Measurements from ENCODE around the gene MAGEB10. TPM values are rescaled to one million over a fixed set of nuclear protein-coding genes. Genes with fewer than 3 reads are reported as not detected.
A peak's percentile ranks its signal among the peaks of the same experiment; 100 is the strongest.

The MAGEB10 gene
- total RNA-seq, 1 donor from 2014 or later: not detected

GRCh38 chrX:27823812-27824211, 16.0 kb downstream of the MAGEB10 start:
- Histone ChIP-seq H3K4me3 (ENCODE audit: insufficient read depth, low read depth, low read length) (no peak overlapping the region), H3K27ac (ENCODE audit: low read depth, low read length) (no peak overlapping the region), H2AFZ (ENCODE audit: low read depth, low read length) (no peak overlapping the region), H3K4me1 (ENCODE audit: insufficient read depth, low read length) (no peaks in the 10 kb centered on the region), H3K4me2 (ENCODE audit: low read length) (no peak overlapping the region), H4K20me1 (ENCODE audit: insufficient read depth, low read length) (no peaks in the 10 kb centered on the region), H3K79me2 (ENCODE audit: insufficient read depth, low read length) (no peaks in the 10 kb centered on the region), H3K27me3 (ENCODE audit: insufficient read depth, low read length) (no peaks in the 10 kb centered on the region), H3K9me3 (ENCODE audit: insufficient read depth, low read depth, low read length) (no peaks in the 10 kb centered on the region), H3K9ac (ENCODE audit: low read length) (no peak overlapping the region), H3K36me3 (ENCODE audit: insufficient read depth, low read length) (no peaks in the 10 kb centered on the region)
- Mint-ChIP-seq H3K4me1 (ENCODE audit: low read depth, unreplicated experiment) (no peaks in the 10 kb centered on the region), H3K27me3 (ENCODE audit: low read depth, unreplicated experiment) (peaks cover 2% of the 10 kb centered on the region), H3K36me3 (ENCODE audit: low read depth, unreplicated experiment) (no peaks in the 10 kb centered on the region), H3K27ac (ENCODE audit: unreplicated experiment) (no peak overlapping the region), H3K4me3 (ENCODE audit: unreplicated experiment) (no peak overlapping the region), H3K9me3 (ENCODE audit: unreplicated experiment) (no peaks in the 10 kb centered on the region)
- TF ChIP-seq EZH2 (IDR thresholded peaks at IDR 0.05; ENCODE audit: insufficient read depth, low read length) (no peak), CTCF (IDR thresholded peaks at IDR 0.05; ENCODE audit: insufficient read depth, low read depth, low read length) (no peak)
- FAIRE-seq (peak; percentile 94), DNase-seq (ENCODE audit: low read depth) (no peak)

- Mint-ChIP-seq H3K4me1 (ENCODE audit: low read depth, unreplicated experiment) (peaks cover 7% of the 10 kb centered on the region), H3K27me3 (ENCODE audit: low read depth, unreplicated experiment) (no peaks in the 10 kb centered on the region), H3K9me3 (ENCODE audit: unreplicated experiment) (no peaks in the 10 kb centered on the region)
These were observed 30.4 kb downstream of the MAGEB10 start for GRCh38 chrX:27838185-27838584.

More at GRCh38 chrX:27838185-27838584, 30.4 kb downstream of the MAGEB10 start:
- no peaks in the 10 kb centered on the region for H3K4me1 ChIP-seq (ENCODE audit: insufficient read depth, low read length)
- Mint-ChIP-seq H3K36me3 (ENCODE audit: low read depth, unreplicated experiment) (no peaks in the 10 kb centered on the region), H3K4me3 (ENCODE audit: unreplicated experiment) (no peak overlapping the region), H3K27ac (ENCODE audit: unreplicated experiment) (no peak overlapping the region)
- H3K9me3 ChIP-seq (ENCODE audit: insufficient read depth, low read depth, low read length): no peaks in the 10 kb centered on the region
- H3K36me3 ChIP-seq (ENCODE audit: insufficient read depth, low read length): no peaks in the 10 kb centered on the region
- DNase-seq (ENCODE audit: low read depth) (no peak), FAIRE-seq (no peak)
- no peak for TF ChIP-seq EZH2 (IDR thresholded peaks at IDR 0.05; ENCODE audit: insufficient read depth, low read length)
- no peak for TF ChIP-seq CTCF (IDR thresholded peaks at IDR 0.05; ENCODE audit: insufficient read depth, low read depth, low read length)
- H3K79me2 ChIP-seq (ENCODE audit: insufficient read depth, low read length): no peaks in the 10 kb centered on the region
- no peaks in the 10 kb centered on the region for H3K27me3 ChIP-seq (ENCODE audit: insufficient read depth, low read length)
- no peak overlapping the region for H3K27ac ChIP-seq (ENCODE audit: low read depth, low read length)
- H3K4me3 ChIP-seq (ENCODE audit: insufficient read depth, low read depth, low read length): no peak overlapping the region
- no peak overlapping the region for H3K4me2 ChIP-seq (ENCODE audit: low read length)
- H2AFZ ChIP-seq (ENCODE audit: low read depth, low read length): no peak overlapping the region
- no peaks in the 10 kb centered on the region for H4K20me1 ChIP-seq (ENCODE audit: insufficient read depth, low read length)
- no peak overlapping the region for H3K9ac ChIP-seq (ENCODE audit: low read length)
